Measurements from ENCODE around the gene GNL1. TPM values are rescaled to one million over a fixed set of nuclear protein-coding genes. Genes with fewer than 3 reads are reported as not detected.
"Not testable (repeated sequence)": the region's sequence is repeated elsewhere in the genome, so short reads cannot be mapped to it uniquely, and the experiment has no call there.

Gene GNL1
- total RNA-seq, 1 donor from 2014 or later = 67.1 TPM

GRCh38 chr6:30600451-30600961, 44.2 kb upstream of the GNL1 start:
- Mint-ChIP-seq H3K27me3 (no peaks in the 10 kb centered on the region), H3K36me3 (peaks cover 39% of the 10 kb centered on the region), H3K4me3 (no peak overlapping the region), H3K9me3 (no peaks in the 10 kb centered on the region), H3K4me1 (ENCODE audit: unreplicated experiment) (peaks cover 5% of the 10 kb centered on the region), H3K27ac (no peak overlapping the region)
- TF ChIP-seq CTCF (conservative IDR thresholded peaks at IDR 0.05) = no peak
- DNase-seq (ENCODE audit: extremely low spot score, unreplicated experiment) = no peak

GRCh38 chr6:30599625-30600324, 43.5 kb upstream of the GNL1 start:
- H3K9me3 Mint-ChIP-seq = no peaks in the 10 kb centered on the region
- no peaks in the 10 kb centered on the region for H3K27me3 Mint-ChIP-seq
- no peak overlapping the region for H3K27ac Mint-ChIP-seq
- peaks cover 5% of the 10 kb centered on the region for H3K4me1 Mint-ChIP-seq (ENCODE audit: unreplicated experiment)
- DNase-seq (ENCODE audit: extremely low spot score, unreplicated experiment) = no peak
- TF ChIP-seq CTCF (conservative IDR thresholded peaks at IDR 0.05) = no peak
- no peak overlapping the region for H3K4me3 Mint-ChIP-seq
- H3K36me3 Mint-ChIP-seq = peaks cover 34% of the 10 kb centered on the region

GRCh38 chr6:30598912-30599624, 42.8 kb upstream of the GNL1 start:
- no peak for DNase-seq (ENCODE audit: extremely low spot score, unreplicated experiment)
- no peaks in the 10 kb centered on the region for H3K27me3 Mint-ChIP-seq
- H3K36me3 Mint-ChIP-seq = peaks cover 28% of the 10 kb centered on the region
- H3K4me3 Mint-ChIP-seq = no peak overlapping the region
- no peak for TF ChIP-seq CTCF (conservative IDR thresholded peaks at IDR 0.05)
- no peaks in the 10 kb centered on the region for H3K9me3 Mint-ChIP-seq
- H3K4me1 Mint-ChIP-seq (ENCODE audit: unreplicated experiment) = peaks cover 5% of the 10 kb centered on the region
- no peak overlapping the region for H3K27ac Mint-ChIP-seq

- TF ChIP-seq CTCF (conservative IDR thresholded peaks at IDR 0.05) = peak; percentile 82
- Mint-ChIP-seq H3K36me3 (peaks cover 16% of the 10 kb centered on the region), H3K4me3 (peak overlapping the region; percentile 51), H3K27ac (peak overlapping the region; percentile 83)
- not testable (repeated sequence) for H3K4me1 Mint-ChIP-seq (ENCODE audit: unreplicated experiment); H3K9me3 Mint-ChIP-seq; H3K27me3 Mint-ChIP-seq
- DNase-seq (ENCODE audit: extremely low spot score, unreplicated experiment) = peak; percentile 82
Observed at GRCh38 chr6:30597315-30598144, 41.2 kb upstream of the GNL1 start.

- H3K4me1 Mint-ChIP-seq (ENCODE audit: unreplicated experiment) = peaks cover 17% of the 10 kb centered on the region
- peak overlapping the region; percentile 61 for H3K27ac Mint-ChIP-seq
- DNase-seq (ENCODE audit: extremely low spot score, unreplicated experiment) = no peak
- H3K9me3 Mint-ChIP-seq = no peaks in the 10 kb centered on the region
- H3K27me3 Mint-ChIP-seq = no peaks in the 10 kb centered on the region
- TF ChIP-seq CTCF (conservative IDR thresholded peaks at IDR 0.05) = no peak
- H3K36me3 Mint-ChIP-seq = peaks cover 36% of the 10 kb centered on the region
- peak overlapping the region; percentile 10 for H3K4me3 Mint-ChIP-seq
Observed at GRCh38 chr6:30592287-30592686, 36.0 kb upstream of the GNL1 start.
